ENCODE data around the gene POMGNT2. TPM values are rescaled to one million over a fixed set of nuclear protein-coding genes. Genes with fewer than 3 reads are reported as not detected.

POMGNT2 gene
- total and polyA plus RNA-seq, 2 of the 8 experiments (the other 6 are each of a cell fraction or from before 2014, with no cell fraction given), result 13.6 to 35.7 TPM

DNA sequence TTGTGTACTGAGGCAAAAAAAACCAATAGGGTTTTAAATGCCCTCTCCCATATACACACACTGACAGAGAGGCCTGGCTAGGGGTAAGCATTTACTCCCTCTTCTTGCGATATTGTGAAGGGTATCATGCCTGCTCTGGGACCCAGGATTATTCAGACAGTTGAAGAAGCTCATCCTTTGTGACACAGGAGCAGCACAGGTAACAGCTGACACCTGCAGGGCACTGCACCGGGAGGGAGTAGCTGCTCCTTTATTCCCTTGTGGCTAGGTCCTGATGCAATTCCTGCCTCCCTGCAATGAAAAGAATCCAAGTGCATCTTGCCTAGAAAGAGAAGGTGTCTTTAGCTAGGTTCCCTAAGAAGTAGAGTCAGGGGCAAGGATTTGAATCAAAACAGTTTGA is 23.4 kb downstream of the POMGNT2 start:
- no peak for FAIRE-seq
- TF ChIP-seq BCL11A (IDR thresholded peaks at IDR 0.05; ENCODE audit: low read depth in 2 of 2, low read length in 2 of 2) (no peak), NANOG (IDR thresholded peaks at IDR 0.05; ENCODE audit: insufficient read depth, low read depth, low read length, poor library complexity, severe bottlenecking) (no peak), TEAD4 (IDR thresholded peaks at IDR 0.05; ENCODE audit: low read depth, low read length) (no peak), SRF (IDR thresholded peaks at IDR 0.05; ENCODE audit: low read depth, low read length) (no peak), ATF3 (IDR thresholded peaks at IDR 0.05; ENCODE audit: insufficient read depth, low read depth, low read length) (no peak), SUZ12 (IDR thresholded peaks at IDR 0.05; ENCODE audit: low read length) (no peak), POLR2A (IDR thresholded peaks at IDR 0.05; ENCODE audit: control extremely low read depth in 1 of 2, low read depth in 2 of 2, low read length in 2 of 2) (no peak), ASH2L (IDR thresholded peaks at IDR 0.05; ENCODE audit: low read length) (no peak), RBBP5 (IDR thresholded peaks at IDR 0.05; ENCODE audit: borderline replicate concordance, low read depth, low read length) (no peak), POLR2AphosphoS5 (IDR thresholded peaks at IDR 0.05; ENCODE audit: low read depth, low read length) (no peak), CTCF (IDR thresholded peaks at IDR 0.05; ENCODE audit: control extremely low read depth in 1 of 3, insufficient read depth in 1 of 3, low read depth in 1 of 3, low read length in 3 of 3) (no peak), SP2 (IDR thresholded peaks at IDR 0.05; ENCODE audit: low read length) (no peak)

More for the DNA sequence above, 23.4 kb downstream of the POMGNT2 start:
- Histone ChIP-seq H3K56ac (replicated peaks; ENCODE audit: insufficient read length, low read depth, low read length) (no peak overlapping the region), H4K91ac (replicated peaks; ENCODE audit: insufficient read length, low read length) (no peak overlapping the region), H3K23ac (ENCODE audit: insufficient read length) (no peak overlapping the region), H2BK120ac (replicated peaks; ENCODE audit: low read depth, low read length) (no peak overlapping the region), H3K79me2 (ENCODE audit: control insufficient read depth in 1 of 2, insufficient read depth in 2 of 2, low read length in 2 of 2) (no peaks in the 10 kb centered on the region), H3K27ac (ENCODE audit: low read depth, low read length) (no peak overlapping the region), H2AFZ (ENCODE audit: low read length) (no peak overlapping the region), H4K5ac (ENCODE audit: insufficient read length, low read depth, low read length) (no peak overlapping the region), H3K4ac (replicated peaks; ENCODE audit: insufficient read length, low read depth, low read length) (no peak overlapping the region), H2BK5ac (ENCODE audit: low read depth, low read length) (no peak overlapping the region), H3K36me3 (ENCODE audit: control insufficient read depth in 2 of 4, insufficient read depth in 4 of 4, low read length in 3 of 4) (peaks cover 0 to 20% (median 10%) of the 10 kb centered on the region in 4 experiments; a peak in 4 of 8 replicates), H2AK5ac (ENCODE audit: low read depth, low read length) (no peak overlapping the region), H3K14ac (ENCODE audit: insufficient read length) (no peak overlapping the region), H4K8ac (ENCODE audit: extremely low read depth, insufficient read depth, low read length) (no peak overlapping the region), H3K4me2 (ENCODE audit: insufficient read depth in 1 of 2, low read depth in 2 of 2, low read length in 2 of 2) (no peak overlapping the region), H3K18ac (ENCODE audit: extremely low read depth, low read length) (no peak overlapping the region), H3K27me3 (replicated peaks in 1 of 4; ENCODE audit: control insufficient read depth in 3 of 4, extremely low read depth in 1 of 4, insufficient read depth in 3 of 4, low read length in 3 of 4) (no peaks in the 10 kb centered on the region), H3K23me2 (ENCODE audit: low read depth, low read length) (no peaks in the 10 kb centered on the region), H3K9me3 (ENCODE audit: insufficient read depth in 2 of 2, low read depth in 1 of 2, low read length in 1 of 2) (peaks cover 18 to 21% of the 10 kb centered on the region in 2 experiments), H2BK20ac (ENCODE audit: low read length) (no peak overlapping the region), H2BK15ac (ENCODE audit: low read length) (no peak overlapping the region), H3K4me1 (replicated peaks in 1 of 4; ENCODE audit: control insufficient read depth in 3 of 4, insufficient read depth in 4 of 4, low read length in 3 of 4) (no peaks in the 10 kb centered on the region), H3K9ac (replicated peaks in 1 of 4; ENCODE audit: extremely low read depth in 1 of 4, low read depth in 3 of 4, low read length in 3 of 4) (no peak overlapping the region), H3K4me3 (ENCODE audit: extremely low read depth in 1 of 4, insufficient read depth in 2 of 4, low read depth in 3 of 4, low read length in 4 of 4) (no peak overlapping the region), H4K20me1 (replicated peaks in 1 of 2; ENCODE audit: control insufficient read depth in 1 of 2, insufficient read depth in 2 of 2, low read length in 2 of 2) (no peaks in the 10 kb centered on the region), H2BK12ac (ENCODE audit: low read depth, low read length) (no peak overlapping the region), H3K79me1 (ENCODE audit: low read depth, low read length) (no peaks in the 10 kb centered on the region; the same call in 1 of the 2 replicates)
- 91% methylated on average over 2 of the region's 2 CpGs; no CpG with 5 or more reads in 1 of the 2 experiments for WGBS, 2 experiments (ENCODE audit: extremely low coverage in 1 of 2, insufficient coverage in 1 of 2, insufficient read length in 1 of 2, insufficient replicate concordance in 2 of 2, low coverage in 1 of 2, low lambda C conversion rate in 2 of 2, missing lambda C conversion rate in 1 of 2)
- peak in 1 of 2 experiments; percentile 22 for DNase-seq (ENCODE audit: low read depth in 1 of 2, low spot score in 2 of 2)
- ChIA-PET POLR2A (ENCODE audit: partially characterized antibody) (no interaction called here), CTCF (ENCODE audit: partially characterized antibody) (interaction anchor here (0.6 to 3.4 kb wide), 3 partner anchors 11 to 518 kb away, joined by 3 to 17 read pairs (median 8); no protein-coding TSS in a partner anchor)
